ENCODE results near the gene SNX6. TPM values are rescaled to one million over a fixed set of nuclear protein-coding genes. Genes with fewer than 3 reads are reported as not detected.
A peak's percentile ranks its signal among the peaks of the same experiment; 100 is the strongest.

The SNX6 gene
- total and polyA plus RNA-seq, 2 experiments from 2014 or later: 110 to 157 TPM

DNA sequence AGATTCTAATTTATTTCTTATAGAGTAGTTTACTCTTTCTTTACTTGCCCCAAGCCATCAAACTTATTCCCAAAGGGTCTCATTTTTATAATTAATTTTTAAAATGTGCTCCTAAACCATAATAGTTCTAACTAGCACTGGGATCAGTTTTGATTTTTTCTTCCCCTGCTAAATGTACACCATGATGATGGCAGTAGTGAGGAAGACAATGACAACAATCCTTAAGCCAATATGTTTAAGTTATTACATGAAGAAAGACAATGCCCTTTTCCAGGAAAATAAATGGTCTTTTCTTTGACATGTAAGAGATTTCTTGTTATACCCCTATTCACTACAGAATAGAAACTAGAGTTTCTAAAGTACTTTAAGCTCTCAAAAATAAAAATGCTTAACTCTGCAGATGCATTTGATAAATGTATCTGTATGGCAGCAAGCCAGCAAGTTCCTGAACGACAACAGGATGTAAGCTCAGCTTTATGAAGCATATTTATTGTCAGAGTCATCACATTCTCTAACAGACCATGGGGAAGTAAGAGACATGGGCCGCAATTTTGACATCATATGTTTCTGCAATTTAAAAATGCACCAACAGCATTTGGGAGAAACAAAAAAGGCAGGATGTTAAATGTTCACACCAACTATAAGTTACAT is 36.0 kb upstream of the SNX6 start:
- H3K27ac ChIP-seq (ENCODE audit: low read depth): no peak overlapping the region
- H3K27me3 ChIP-seq (ENCODE audit: insufficient read depth): no peaks in the 10 kb centered on the region
- H3F3A ChIP-seq (replicated peaks; ENCODE audit: low read depth): no peaks in the 10 kb centered on the region
- no peak overlapping the region for H3K27ac Mint-ChIP-seq
- H3K9me2 ChIP-seq (ENCODE audit: insufficient read depth): no peaks in the 10 kb centered on the region
- DNase-seq (ENCODE audit: low spot score): no peak
- no peak overlapping the region for H3K4me2 ChIP-seq
- peaks cover 2% of the 10 kb centered on the region for H3K27me3 Mint-ChIP-seq (ENCODE audit: insufficient read depth, low read depth, poor library complexity)
- no peak overlapping the region for H3K4me3 ChIP-seq
- ATAC-seq: no peak
- no peak overlapping the region for H3K4me3 Mint-ChIP-seq
- H2AFZ ChIP-seq: peak overlapping the region; percentile 7
- H3K9me3 Mint-ChIP-seq: no peaks in the 10 kb centered on the region
- H3K36me3 Mint-ChIP-seq (ENCODE audit: low read depth): no peaks in the 10 kb centered on the region
- no peaks in the 10 kb centered on the region for H3K4me1 Mint-ChIP-seq
- no peaks in the 10 kb centered on the region for H3K79me2 ChIP-seq (replicated peaks; ENCODE audit: insufficient read depth)
- TF ChIP-seq, protein P1, sequence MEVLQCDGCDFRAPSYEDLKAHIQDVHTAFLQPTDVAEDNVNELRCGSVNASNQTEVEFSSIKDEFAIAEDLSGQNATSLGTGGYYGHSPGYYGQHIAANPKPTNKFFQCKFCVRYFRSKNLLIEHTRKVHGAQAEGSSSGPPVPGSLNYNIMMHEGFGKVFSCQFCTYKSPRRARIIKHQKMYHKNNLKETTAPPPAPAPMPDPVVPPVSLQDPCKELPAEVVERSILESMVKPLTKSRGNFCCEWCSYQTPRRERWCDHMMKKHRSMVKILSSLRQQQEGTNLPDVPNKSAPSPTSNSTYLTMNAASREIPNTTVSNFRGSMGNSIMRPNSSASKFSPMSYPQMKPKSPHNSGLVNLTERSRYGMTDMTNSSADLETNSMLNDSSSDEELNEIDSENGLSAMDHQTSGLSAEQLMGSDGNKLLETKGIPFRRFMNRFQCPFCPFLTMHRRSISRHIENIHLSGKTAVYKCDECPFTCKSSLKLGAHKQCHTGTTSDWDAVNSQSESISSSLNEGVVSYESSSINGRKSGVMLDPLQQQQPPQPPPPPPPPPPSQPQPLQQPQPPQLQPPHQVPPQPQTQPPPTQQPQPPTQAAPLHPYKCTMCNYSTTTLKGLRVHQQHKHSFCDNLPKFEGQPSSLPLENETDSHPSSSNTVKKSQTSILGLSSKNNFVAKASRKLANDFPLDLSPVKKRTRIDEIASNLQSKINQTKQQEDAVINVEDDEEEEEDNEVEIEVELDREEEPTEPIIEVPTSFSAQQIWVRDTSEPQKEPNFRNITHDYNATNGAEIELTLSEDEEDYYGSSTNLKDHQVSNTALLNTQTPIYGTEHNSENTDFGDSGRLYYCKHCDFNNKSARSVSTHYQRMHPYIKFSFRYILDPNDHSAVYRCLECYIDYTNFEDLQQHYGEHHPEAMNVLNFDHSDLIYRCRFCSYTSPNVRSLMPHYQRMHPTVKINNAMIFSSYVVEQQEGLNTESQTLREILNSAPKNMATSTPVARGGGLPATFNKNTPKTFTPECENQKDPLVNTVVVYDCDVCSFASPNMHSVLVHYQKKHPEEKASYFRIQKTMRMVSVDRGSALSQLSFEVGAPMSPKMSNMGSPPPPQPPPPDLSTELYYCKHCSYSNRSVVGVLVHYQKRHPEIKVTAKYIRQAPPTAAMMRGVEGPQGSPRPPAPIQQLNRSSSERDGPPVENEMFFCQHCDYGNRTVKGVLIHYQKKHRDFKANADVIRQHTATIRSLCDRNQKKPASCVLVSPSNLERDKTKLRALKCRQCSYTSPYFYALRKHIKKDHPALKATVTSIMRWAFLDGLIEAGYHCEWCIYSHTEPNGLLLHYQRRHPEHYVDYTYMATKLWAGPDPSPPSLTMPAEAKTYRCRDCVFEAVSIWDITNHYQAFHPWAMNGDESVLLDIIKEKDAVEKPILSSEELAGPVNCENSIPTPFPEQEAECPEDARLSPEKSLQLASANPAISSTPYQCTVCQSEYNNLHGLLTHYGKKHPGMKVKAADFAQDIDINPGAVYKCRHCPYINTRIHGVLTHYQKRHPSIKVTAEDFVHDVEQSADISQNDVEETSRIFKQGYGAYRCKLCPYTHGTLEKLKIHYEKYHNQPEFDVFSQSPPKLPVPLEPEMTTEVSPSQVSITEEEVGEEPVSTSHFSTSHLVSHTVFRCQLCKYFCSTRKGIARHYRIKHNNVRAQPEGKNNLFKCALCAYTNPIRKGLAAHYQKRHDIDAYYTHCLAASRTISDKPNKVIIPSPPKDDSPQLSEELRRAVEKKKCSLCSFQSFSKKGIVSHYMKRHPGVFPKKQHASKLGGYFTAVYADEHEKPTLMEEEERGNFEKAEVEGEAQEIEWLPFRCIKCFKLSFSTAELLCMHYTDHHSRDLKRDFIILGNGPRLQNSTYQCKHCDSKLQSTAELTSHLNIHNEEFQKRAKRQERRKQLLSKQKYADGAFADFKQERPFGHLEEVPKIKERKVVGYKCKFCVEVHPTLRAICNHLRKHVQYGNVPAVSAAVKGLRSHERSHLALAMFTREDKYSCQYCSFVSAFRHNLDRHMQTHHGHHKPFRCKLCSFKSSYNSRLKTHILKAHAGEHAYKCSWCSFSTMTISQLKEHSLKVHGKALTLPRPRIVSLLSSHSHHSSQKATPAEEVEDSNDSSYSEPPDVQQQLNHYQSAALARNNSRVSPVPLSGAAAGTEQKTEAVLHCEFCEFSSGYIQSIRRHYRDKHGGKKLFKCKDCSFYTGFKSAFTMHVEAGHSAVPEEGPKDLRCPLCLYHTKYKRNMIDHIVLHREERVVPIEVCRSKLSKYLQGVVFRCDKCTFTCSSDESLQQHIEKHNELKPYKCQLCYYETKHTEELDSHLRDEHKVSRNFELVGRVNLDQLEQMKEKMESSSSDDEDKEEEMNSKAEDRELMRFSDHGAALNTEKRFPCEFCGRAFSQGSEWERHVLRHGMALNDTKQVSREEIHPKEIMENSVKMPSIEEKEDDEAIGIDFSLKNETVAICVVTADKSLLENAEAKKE (CRISPR knock-in tag; IDR thresholded peaks at IDR 0.05): no peak
- TF ChIP-seq NANOG (IDR thresholded peaks at IDR 0.05; ENCODE audit: borderline replicate concordance) (no peak), JUNB (IDR thresholded peaks at IDR 0.05; ENCODE audit: unreplicated experiment) (no peak), EZH2 (IDR thresholded peaks at IDR 0.05; ENCODE audit: low read depth, unreplicated experiment) (no peak), POLR2AphosphoS5 (IDR thresholded peaks at IDR 0.05; ENCODE audit: low read depth) (no peak), CREB1 (CRISPR knock-in tag; IDR thresholded peaks at IDR 0.05; ENCODE audit: low read depth) (no peak), ZNF114 (CRISPR knock-in tag; IDR thresholded peaks at IDR 0.05) (no peak)
- TF ChIP-seq, protein P2, sequence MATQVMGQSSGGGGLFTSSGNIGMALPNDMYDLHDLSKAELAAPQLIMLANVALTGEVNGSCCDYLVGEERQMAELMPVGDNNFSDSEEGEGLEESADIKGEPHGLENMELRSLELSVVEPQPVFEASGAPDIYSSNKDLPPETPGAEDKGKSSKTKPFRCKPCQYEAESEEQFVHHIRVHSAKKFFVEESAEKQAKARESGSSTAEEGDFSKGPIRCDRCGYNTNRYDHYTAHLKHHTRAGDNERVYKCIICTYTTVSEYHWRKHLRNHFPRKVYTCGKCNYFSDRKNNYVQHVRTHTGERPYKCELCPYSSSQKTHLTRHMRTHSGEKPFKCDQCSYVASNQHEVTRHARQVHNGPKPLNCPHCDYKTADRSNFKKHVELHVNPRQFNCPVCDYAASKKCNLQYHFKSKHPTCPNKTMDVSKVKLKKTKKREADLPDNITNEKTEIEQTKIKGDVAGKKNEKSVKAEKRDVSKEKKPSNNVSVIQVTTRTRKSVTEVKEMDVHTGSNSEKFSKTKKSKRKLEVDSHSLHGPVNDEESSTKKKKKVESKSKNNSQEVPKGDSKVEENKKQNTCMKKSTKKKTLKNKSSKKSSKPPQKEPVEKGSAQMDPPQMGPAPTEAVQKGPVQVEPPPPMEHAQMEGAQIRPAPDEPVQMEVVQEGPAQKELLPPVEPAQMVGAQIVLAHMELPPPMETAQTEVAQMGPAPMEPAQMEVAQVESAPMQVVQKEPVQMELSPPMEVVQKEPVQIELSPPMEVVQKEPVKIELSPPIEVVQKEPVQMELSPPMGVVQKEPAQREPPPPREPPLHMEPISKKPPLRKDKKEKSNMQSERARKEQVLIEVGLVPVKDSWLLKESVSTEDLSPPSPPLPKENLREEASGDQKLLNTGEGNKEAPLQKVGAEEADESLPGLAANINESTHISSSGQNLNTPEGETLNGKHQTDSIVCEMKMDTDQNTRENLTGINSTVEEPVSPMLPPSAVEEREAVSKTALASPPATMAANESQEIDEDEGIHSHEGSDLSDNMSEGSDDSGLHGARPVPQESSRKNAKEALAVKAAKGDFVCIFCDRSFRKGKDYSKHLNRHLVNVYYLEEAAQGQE (IDR thresholded peaks at IDR 0.05; ENCODE audit: unreplicated experiment): no peak
- TF ChIP-seq, protein P3, sequence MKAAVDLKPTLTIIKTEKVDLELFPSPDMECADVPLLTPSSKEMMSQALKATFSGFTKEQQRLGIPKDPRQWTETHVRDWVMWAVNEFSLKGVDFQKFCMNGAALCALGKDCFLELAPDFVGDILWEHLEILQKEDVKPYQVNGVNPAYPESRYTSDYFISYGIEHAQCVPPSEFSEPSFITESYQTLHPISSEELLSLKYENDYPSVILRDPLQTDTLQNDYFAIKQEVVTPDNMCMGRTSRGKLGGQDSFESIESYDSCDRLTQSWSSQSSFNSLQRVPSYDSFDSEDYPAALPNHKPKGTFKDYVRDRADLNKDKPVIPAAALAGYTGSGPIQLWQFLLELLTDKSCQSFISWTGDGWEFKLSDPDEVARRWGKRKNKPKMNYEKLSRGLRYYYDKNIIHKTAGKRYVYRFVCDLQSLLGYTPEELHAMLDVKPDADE (IDR thresholded peaks at IDR 0.05): no peak
- H3K36me3 ChIP-seq (ENCODE audit: insufficient read depth): no peaks in the 10 kb centered on the region
- no peaks in the 10 kb centered on the region for H4K20me1 ChIP-seq (replicated peaks; ENCODE audit: insufficient read depth)
- H3K4me1 ChIP-seq (ENCODE audit: insufficient read depth): no peaks in the 10 kb centered on the region
